ENCODE data around the gene ADAT1.
A peak's percentile ranks its signal among the peaks of the same experiment; 100 is the strongest.
"Not testable (repeated sequence)": the region's sequence is repeated elsewhere in the genome, so short reads cannot be mapped to it uniquely, and the experiment has no call there.

Gene ADAT1

GRCh38 chr16:75620326-75621169 is 2.5 kb downstream of the ADAT1 start:
- DNase-seq: no peak

- no peak for DNase-seq
These were observed 4.3 kb downstream of the ADAT1 start for GRCh38 chr16:75618780-75619179.

GRCh38 chr16:75617121-75617520 is 6.0 kb downstream of the ADAT1 start:
- DNase-seq: no peak

GRCh38 chr16:75616521-75617010 is 6.5 kb downstream of the ADAT1 start:
- DNase-seq: no peak

GRCh38 chr16:75615619-75616018 is 7.5 kb downstream of the ADAT1 start:
- DNase-seq: no peak

- peak; percentile 17 to 41 (median 40) for DNase-seq
These were observed 8.8 kb downstream of the ADAT1 start for GRCh38 chr16:75614066-75614897.

GRCh38 chr16:75606507-75606906 is 16.6 kb downstream of the ADAT1 start:
- DNase-seq: no peak

- no peak for DNase-seq
These were observed 19.8 kb downstream of the ADAT1 start for GRCh38 chr16:75603241-75603640.

- no peak for DNase-seq
These were observed 23.4 kb downstream of the ADAT1 start for GRCh38 chr16:75599452-75600277.

GRCh38 chr16:75593825-75594820 is 29.0 kb downstream of the ADAT1 start:
- DNase-seq: no peak

- DNase-seq: no peak
These were observed 29.8 kb downstream of the ADAT1 start for GRCh38 chr16:75593308-75593707.

- not testable (repeated sequence) for DNase-seq
These were observed 31.2 kb downstream of the ADAT1 start for GRCh38 chr16:75591927-75592326.

- no peak for DNase-seq
These were observed 31.9 kb downstream of the ADAT1 start for GRCh38 chr16:75590920-75591843.

GRCh38 chr16:75589306-75589705 is 33.8 kb downstream of the ADAT1 start:
- DNase-seq: no peak

- no peak for DNase-seq
These were observed 34.4 kb downstream of the ADAT1 start for GRCh38 chr16:75588716-75589115.

GRCh38 chr16:75584108-75584507 is 39.0 kb downstream of the ADAT1 start:
- no peak for DNase-seq

- DNase-seq: no peak
These were observed 43.7 kb downstream of the ADAT1 start for GRCh38 chr16:75579281-75579834.

- no peak for DNase-seq
These were observed 44.4 kb downstream of the ADAT1 start for GRCh38 chr16:75578725-75579124.

GRCh38 chr16:75578212-75578611 is 44.9 kb downstream of the ADAT1 start:
- DNase-seq: no peak

- no peak for DNase-seq
These were observed 46.7 kb downstream of the ADAT1 start for GRCh38 chr16:75576384-75576811.
